ENCODE results near the gene LRP1B. TPM values are rescaled to one million over a fixed set of nuclear protein-coding genes. Genes with fewer than 3 reads are reported as not detected.
"Not testable (repeated sequence)": the region's sequence is repeated elsewhere in the genome, so short reads cannot be mapped to it uniquely, and the experiment has no call there.

LRP1B gene
- polyA plus RNA-seq, 4 donors = 0.92 to 3.7 (median 1.3) TPM

DNA sequence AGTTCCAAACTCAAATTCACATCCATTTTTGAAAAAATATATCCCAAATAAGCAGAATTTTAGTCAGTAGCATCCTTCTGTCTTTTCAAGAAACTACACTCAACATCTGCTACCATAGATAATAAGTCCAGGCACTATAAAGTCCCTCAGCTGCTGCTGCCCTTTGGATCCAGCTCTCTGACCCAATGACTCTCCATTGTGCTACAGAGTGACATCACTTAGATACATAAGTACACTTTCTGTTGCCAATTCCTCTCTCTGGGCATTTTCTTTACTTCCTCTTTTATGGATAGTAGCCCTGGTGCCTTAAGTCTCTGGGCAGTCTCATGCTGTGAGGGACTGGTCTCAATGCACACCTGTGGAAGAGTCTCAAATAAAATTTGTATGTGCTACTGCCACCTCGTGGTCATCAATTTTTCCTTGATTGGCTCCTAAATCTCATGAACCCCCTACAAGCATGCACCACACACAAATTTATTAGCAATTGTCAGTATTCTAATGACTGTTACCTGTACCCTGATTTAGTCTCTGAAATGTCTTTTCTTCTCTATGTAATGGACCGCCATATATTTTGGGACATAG is 219.2 kb downstream of the LRP1B start:
- DNase-seq (ENCODE audit: low read depth in 4 of 4, low spot score in 3 of 4) = no peak

DNA sequence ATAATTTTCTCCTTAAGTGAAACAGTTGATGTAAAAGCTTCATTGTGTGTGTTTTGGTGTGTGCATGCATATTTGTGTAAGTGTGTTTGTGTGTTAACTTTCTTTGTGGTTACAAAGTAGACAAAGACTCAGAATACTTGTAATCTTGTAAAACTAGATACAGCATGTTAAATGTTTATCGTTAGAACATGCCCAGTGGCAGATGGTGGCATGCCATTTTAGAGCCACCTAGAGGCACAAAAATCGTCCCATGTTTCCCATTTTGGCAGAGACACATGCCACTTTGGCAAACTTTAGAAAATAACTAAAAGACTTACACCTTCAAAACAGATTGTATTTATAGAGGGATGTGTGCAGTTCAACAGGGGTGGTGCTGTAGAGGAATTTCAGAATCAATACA is 224.1 kb downstream of the LRP1B start:
- no peak for DNase-seq (ENCODE audit: low read depth in 4 of 4, low spot score in 3 of 4)

DNA sequence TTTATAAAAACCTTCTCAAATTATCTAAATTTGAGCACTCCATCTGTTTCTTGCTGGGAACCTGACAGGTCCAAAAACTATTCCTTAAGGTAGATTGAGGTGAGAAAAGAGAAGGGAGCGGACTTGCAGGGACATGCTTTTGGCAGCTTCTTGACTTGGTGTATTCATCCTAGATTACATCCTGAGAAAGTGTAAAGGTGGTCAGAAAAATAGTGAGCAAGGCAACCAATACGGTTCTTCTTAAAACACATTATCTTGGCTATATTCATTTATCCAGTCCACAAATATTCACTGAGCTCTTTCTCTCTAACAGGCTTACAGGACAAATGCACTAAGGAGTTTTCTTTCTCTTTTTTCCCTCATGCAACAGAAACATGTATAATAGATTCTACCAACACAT is 230.0 kb downstream of the LRP1B start:
- DNase-seq (ENCODE audit: low read depth in 4 of 4, low spot score in 3 of 4) = no peak

DNA sequence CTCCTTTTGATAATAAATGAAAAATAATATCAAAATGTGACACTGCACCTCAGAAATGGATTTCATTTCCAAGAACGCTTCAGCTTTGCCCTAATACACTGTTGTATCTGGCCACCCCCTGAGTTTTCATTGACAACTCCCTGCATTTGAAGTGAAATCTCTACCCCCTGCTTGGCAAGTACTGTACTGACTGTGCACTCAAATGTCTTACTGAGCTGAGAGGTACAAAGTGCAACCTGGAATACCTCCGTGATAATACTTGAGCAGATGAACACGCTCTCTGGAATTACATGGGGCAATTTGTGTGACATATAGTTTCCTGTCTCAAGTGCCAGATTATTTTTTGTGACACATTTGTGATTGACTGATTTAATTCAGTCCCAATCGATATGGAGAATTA is 231.1 kb downstream of the LRP1B start:
- no peak for DNase-seq (ENCODE audit: low read depth in 4 of 4, low spot score in 3 of 4)

DNA sequence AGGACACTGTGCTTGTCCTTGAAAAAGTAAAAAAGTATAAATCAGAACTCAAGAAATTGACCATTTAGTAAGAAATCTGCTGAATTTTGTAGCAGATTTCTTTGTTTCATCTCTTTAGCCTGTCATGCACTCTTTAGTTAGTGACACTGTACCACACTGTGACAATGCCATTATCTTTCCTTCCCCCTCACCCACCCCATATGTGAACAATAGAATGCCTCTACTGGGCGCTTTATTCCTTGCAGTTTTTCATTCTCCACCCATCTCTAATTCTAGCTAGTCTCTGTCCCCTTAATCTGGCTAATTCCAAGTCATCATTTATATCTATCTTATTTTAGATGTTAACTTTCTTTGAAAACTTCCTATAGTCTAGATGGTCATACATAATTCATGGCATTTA is 241.0 kb downstream of the LRP1B start:
- DNase-seq (ENCODE audit: low read depth in 4 of 4, low spot score in 3 of 4) = no peak

DNA sequence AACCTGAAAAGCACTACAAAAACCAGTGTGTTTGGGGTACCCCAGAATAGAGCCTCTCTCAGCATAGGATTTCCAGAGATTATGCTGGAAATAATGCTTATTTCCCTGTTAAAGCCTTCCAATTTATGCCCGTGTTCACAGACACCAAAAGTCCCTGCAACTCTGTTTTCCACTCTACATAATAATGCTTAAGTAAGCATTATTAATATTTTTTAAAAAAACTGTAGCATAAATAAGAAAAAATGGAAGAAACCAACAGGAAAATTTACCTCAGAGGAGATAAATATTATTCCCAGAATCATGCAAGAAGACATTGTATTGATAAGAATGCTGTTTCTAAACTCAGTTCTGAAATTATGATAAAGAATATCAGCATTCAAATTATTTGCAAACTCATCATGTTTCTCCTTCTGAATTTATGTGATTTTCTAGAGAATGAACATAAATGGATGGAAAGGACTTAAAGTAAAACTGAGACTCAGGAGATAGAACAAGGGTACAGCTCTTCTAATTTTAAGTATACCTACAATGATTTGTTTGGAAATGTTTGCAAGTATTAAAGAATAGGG is 241.7 kb downstream of the LRP1B start:
- no peak for DNase-seq (ENCODE audit: low read depth in 4 of 4, low spot score in 3 of 4)

DNA sequence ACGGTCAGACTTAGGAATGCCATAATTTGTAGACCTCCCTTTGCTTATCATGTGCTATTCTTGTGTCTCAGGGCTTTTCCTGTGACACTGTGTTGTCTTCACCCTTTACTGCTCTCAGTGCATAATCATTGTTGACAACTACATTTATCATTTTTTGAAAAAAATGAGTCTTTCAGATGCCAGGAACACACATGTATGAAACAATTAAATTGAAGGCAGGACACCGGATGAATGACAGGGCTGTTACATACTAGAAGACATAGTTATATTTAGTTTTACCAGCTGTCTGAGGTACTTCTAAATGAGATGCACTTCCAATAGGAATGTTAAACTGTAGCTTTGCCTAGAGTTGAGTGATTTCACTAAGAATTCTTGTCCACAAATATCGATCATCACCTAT is 243.5 kb downstream of the LRP1B start:
- no peak for DNase-seq (ENCODE audit: low read depth in 4 of 4, low spot score in 3 of 4)

DNA sequence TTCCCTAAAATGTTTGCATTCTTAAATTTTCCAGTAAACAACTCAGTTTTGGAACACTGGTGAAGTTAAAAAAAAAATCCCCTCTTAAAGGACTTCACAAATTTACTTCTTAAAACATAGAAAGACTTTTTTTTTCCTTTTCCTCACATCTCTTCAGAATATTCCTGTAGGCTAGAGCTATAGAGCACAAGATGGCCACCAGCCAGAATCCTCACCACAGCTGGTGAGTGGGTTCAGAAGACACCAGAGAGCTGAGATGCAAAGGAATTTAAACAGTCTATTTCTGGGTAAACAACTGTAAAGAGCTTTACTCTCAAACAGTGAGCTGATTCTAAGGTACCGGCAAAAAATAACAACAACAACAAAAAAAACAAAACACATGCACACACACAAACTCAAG is 252.8 kb downstream of the LRP1B start:
- DNase-seq (ENCODE audit: low read depth in 4 of 4, low spot score in 3 of 4) = no peak

DNA sequence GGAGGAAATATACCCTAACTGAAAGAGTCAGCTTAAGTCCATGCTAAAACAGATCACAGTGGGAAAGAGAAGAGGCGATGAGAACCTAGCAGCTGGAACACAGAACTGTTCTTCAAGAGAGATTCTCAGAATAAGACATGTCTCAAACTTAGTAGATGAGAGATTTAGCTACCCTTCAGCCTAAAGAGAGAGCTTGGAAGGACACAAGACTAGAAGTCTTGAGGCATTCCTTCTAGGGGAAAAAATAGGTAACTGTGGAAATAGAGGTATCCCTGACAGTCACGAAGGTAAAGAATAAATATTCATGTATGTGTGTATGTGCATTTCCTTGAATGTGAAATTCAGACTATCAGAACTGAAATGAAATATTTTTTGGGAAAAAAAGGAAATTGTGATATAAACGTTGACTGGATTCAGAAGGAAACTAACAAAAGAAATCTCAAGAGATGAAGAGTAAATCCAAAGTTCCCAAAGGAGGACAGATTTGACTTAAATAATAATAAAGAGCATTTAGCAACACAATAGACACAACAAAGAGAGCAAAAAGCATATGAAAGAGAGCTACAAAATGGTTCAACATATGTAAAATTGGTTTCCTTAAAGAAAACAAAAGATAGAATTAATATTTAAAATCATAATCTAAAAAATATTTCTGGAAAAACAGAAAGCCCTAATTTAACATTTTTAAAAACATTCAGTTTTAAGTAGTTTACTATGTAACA is 258.7 kb downstream of the LRP1B start:
- DNase-seq (ENCODE audit: low read depth in 4 of 4, low spot score in 3 of 4) = no peak

DNA sequence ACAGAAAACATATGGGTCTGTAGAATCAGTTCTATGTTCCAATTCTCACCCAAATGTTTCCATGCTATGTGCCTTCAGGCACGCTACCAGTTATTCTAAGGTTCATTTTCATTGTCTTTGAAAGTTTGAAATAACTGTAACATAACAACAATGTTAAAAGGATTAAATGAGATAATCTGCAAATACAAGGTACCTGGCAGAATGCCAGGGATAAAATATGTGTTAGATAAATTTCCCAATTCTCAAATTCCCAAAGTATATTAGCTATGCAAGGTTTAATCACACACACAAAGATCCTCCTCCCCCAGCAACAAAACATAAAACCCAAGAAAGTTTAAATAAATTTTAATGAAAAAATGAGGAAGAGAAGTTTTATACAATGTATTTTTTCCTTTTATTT is 261.2 kb downstream of the LRP1B start:
- no peak for DNase-seq (ENCODE audit: low read depth in 4 of 4, low spot score in 3 of 4)

DNA sequence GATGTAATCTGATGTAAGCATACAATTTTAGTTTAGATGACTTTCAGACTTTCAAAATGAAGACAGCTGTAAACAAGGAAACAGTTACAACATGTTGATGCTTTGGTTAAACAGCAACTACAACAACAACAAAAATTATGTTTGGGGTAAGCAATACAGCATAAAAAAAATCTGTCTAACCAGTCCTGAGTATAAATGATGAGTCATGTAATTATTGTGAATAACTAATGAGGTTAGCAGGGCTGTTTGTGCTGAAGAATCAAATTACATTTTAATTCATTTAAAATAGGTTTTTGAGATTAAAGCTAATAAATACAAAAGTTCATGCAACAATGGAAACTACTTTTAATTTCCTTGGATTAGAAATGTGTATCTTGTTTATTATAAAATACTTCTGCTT is 266.9 kb downstream of the LRP1B start:
- DNase-seq (ENCODE audit: low read depth in 4 of 4, low spot score in 3 of 4) = no peak

DNA sequence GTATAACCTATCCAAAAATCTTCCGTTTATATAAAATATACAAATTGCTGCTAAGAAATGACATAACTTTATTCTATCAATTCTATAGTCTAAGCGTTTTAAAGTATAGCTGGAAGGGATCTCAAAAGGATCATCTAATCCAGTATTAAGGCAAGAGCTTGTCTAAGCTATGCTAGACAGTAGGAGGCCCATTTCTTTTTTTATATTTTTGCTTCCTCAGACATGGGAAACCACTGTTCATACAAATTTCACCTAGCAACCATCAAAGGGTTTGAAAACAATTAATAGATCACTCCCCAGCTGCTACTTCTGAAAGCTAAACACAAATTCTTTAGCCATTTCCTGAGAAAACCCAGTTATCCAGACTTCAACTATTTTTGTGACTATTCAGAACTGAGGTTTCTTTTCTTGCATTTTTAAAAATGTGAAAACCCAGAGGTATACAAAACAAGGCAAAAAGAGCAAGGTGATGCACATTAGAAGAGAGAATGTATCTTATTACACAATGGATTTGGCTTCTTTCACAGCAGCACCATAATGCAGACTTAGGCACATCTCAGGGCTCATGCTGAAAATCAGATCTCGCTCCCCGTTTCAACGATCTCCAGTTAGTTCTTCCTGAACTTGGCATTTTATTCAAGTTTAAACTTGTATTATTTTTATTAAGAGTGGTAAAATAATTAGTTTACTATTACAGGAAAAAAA is 274.4 kb downstream of the LRP1B start:
- DNase-seq (ENCODE audit: low read depth in 4 of 4, low spot score in 3 of 4) = no peak

DNA sequence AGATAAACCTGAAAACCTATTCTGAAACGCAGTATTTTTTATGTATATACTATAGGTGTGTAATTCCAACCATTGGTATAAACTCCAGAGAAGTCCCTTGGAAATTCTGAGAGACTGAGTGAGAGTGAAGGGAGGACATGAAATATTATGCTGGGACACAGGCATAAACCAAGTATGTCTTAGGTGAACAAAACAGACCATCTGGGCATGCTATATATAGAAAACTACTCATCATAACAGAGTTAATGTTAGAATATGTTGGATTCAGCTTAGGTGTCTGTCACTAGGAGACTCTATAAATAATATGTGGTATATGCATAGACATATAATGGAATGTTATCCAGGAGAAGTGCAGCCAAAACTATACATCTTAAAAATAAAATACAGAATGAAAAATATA is 282.6 kb downstream of the LRP1B start:
- DNase-seq (ENCODE audit: low read depth in 4 of 4, low spot score in 3 of 4) = no peak

DNA sequence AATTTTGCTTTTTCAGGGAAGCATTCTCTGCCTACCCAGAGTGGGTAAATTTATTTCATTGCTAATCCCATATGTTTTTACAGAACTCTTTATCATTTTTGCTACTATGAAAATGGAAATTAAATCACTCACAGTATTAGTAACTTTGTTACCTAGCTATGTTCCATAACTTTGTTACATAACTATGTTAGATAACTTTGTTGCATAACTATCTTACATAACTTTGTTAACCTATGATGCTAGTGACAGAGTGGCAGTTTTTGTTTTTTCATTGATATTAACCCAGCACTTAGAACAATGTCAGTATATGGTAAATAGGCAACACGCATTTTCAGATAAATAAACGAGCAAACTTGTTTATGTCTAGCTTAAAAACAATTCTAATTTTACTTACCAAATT is 286.6 kb downstream of the LRP1B start:
- no peak for DNase-seq (ENCODE audit: low read depth in 4 of 4, low spot score in 3 of 4)

DNA sequence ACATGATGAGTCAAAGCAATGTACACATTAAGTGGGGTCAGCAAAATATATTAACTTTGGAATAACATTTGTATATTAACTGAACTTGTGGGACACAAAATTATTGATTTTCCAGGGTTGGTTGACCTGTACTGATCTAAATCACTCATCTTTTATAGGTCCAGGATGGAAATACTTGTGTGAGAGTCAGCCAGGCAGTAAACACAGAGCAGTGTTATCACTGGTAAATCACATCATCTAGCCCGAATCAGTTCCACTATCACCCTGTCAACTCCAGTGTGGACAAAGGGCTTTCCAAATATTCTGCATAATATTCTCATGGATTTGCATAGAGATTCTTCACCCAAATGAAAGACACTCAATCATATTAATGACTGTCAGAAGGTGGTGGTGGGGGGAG is 295.7 kb downstream of the LRP1B start:
- DNase-seq (ENCODE audit: low read depth in 4 of 4, low spot score in 3 of 4) = no peak

DNA sequence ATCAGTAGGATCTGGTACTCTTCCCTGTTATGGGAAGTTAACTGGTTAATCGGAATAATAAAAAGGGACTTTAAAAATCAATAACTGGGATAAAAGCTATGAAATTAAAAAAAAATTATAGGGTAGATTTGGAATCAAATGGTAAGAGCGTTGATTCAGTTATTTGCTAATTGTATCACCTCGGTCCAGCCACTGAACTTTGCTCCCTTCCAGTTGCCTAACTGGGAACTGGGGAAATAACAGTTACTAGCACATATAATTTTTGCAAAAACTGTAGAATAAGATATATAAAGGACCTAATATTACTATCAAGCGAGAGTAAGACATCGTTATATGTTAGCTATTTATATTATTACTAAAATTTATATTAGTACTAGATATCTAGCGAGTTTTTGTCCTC is 302.1 kb downstream of the LRP1B start:
- no peak for DNase-seq (ENCODE audit: low read depth in 4 of 4, low spot score in 3 of 4)

DNA sequence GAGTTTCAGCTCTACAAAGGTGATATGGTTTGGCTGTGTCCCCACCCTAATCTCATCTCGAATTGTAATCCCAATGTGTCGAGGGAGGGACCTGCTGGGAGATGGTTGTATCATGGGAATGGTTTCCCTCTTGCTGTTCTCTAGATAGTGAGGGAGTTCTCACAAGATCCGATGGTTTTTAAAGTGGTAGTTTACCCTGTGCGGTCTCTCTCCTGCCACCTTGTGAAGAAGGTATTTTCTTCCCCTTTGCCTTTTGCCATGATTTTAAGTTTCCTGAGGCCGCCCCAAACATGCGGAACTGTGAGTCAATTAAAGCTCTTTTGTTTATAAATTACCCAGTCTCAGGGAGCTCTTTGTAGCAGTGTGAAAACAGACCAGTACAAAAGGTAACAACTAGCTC is 306.0 kb downstream of the LRP1B start:
- DNase-seq (ENCODE audit: low read depth in 4 of 4, low spot score in 3 of 4) = no peak

DNA sequence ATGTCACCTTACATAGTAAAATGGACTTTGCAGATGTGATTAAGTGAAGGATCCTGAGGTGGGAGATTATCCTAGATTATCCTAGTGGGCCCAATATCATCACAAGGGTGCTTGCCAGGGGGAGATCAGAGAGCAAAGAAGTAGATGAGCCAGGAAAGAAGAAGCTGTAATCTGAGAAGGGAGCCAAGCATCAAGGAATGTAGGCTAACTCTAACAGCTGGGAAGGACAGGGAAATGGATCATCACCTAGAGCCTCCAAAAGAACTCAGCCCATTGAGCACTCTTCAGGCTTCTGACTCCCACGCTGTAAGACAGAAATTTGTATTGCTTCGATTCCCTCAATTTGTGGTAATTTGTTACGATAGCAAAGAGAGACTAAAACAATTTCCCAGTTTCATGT is 309.9 kb downstream of the LRP1B start:
- no peak for DNase-seq (ENCODE audit: low read depth in 4 of 4, low spot score in 3 of 4)

DNA sequence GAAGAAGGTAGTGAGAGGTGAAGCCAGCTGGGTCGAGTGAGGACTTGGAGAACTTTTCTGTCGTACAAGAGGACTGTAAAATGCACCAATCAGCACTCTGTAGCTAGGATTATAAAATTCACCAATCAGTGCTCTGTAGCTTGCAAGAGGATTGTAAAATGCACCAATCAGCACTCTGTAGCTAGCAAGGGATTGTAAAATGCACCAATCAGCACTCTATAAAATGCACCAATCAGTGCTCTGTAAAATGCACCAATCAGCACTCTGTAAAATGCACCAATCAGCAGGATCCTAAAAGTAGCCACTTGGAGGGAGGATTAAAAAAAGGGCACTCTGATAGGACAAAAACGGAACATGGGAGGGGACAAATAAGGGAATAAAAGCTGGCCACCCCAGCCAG is 315.5 kb downstream of the LRP1B start:
- DNase-seq (ENCODE audit: low read depth in 4 of 4, low spot score in 3 of 4) = not testable (repeated sequence)

DNA sequence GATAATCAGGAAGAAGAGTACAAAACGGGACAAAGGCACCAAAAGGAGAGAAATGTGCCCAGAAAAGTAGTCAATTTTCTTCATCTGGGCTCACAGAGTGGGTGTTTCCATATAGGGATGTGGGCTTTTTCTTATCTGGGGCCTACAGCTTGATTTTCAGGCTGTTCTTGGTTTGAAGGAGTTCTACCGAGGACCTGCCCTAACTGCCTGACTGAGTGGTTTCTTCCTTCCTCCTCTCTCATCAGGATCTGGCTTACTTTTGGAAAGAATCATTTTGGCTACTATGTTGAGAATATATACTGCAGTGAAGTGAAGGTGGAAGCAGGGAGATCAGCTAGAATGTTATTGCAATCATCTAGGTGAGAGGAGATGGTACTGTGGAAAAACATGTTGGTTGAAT is 316.7 kb downstream of the LRP1B start:
- no peak for DNase-seq (ENCODE audit: low read depth in 4 of 4, low spot score in 3 of 4)

DNA sequence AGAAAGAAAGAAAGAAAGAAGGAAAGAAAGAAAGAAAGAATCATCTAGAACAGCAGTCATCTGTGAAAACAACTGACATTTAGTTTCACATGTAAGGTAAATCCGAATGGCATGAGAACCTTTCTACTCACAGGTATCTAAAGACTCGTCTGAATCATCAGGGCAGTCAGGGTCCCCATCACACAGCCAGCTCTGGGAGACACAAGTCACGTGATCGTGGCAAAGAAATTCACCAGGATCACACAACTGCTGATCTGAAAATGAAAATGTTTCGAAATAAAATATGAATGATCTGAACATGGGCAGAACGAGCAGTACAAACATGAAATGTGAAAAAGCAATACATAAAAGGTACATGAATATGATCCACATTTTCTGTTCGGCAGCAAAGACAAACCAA is 320.7 kb downstream of the LRP1B start:
- no peak for DNase-seq (ENCODE audit: low read depth in 4 of 4, low spot score in 3 of 4)

DNA sequence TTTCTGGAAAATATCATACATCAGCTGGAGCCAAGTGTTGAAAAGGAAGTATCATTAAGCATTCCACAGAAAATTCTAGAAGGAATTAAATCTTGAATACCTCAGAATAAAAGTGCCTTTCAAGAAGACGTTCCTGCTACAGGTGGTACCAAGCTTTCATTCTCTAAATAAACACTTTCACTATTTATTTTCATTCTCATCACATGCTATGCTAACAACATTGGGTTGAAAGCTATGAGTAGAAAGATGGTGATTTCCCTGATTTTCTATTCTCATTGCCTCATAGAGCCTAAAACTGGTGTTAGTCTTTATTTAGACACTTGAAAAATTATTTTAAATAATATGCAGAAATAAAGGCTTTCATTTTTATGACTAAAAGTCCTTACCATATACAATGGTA is 324.7 kb downstream of the LRP1B start:
- DNase-seq (ENCODE audit: low read depth in 4 of 4, low spot score in 3 of 4) = no peak

All from left renal pelvis (tissue), 4 donors.